Measurements from ENCODE around the gene SCNN1B. TPM values are rescaled to one million over a fixed set of nuclear protein-coding genes. Genes with fewer than 3 reads are reported as not detected.

The SCNN1B gene
- total and polyA plus RNA-seq, 2 of the 13 experiments (the other 11 are each of a cell fraction or from before 2014, with no cell fraction given): not detected

- TF ChIP-seq ZNF609 (CRISPR knock-in tag; IDR thresholded peaks at IDR 0.05; ENCODE audit: borderline replicate concordance): no peak
- TF ChIP-seq ZBTB7A (CRISPR knock-in tag; IDR thresholded peaks at IDR 0.05): no peak
- no peak for TF ChIP-seq RERE (CRISPR knock-in tag; IDR thresholded peaks at IDR 0.05; ENCODE audit: low read depth)
- no peak for TF ChIP-seq ZNF629 (CRISPR knock-in tag; conservative IDR thresholded peaks at IDR 0.05)
- TF ChIP-seq ZNF30 (CRISPR knock-in tag; IDR thresholded peaks at IDR 0.05): no peak
- no peak for TF ChIP-seq PATZ1 (CRISPR knock-in tag; IDR thresholded peaks at IDR 0.05)
- no peak for TF ChIP-seq GTF2F1 (IDR thresholded peaks at IDR 0.05; ENCODE audit: low read length)
- TF ChIP-seq ERF (CRISPR knock-in tag; IDR thresholded peaks at IDR 0.05): 0 out of 2 replicates have a peak, but pooled peaks have one; percentile 1
- TF ChIP-seq DPF2 (CRISPR knock-in tag; IDR thresholded peaks at IDR 0.05; ENCODE audit: borderline replicate concordance, low read depth): no peak
- no peak for TF ChIP-seq REPIN1 (CRISPR knock-in tag; IDR thresholded peaks at IDR 0.05; ENCODE audit: borderline replicate concordance, low read depth)
- no peak for TF ChIP-seq SOX6 (IDR thresholded peaks at IDR 0.05)
- peak; percentile 37 for TF ChIP-seq SOX6 (CRISPR knock-in tag; IDR thresholded peaks at IDR 0.05)
- no peak for TF ChIP-seq AGO1 (IDR thresholded peaks at IDR 0.05; ENCODE audit: low read depth, low read length, poor library complexity, severe bottlenecking)
- no peak for TF ChIP-seq CENPT (CRISPR knock-in tag; IDR thresholded peaks at IDR 0.05; ENCODE audit: low read depth)
- no peak for TF ChIP-seq KLF16 (CRISPR knock-in tag; IDR thresholded peaks at IDR 0.05)
- no peak for TF ChIP-seq FOXJ3 (CRISPR knock-in tag; IDR thresholded peaks at IDR 0.05; ENCODE audit: borderline replicate concordance)
- no peak for TF ChIP-seq ATRX (CRISPR knock-in tag; IDR thresholded peaks at IDR 0.05; ENCODE audit: borderline replicate concordance)
These were observed 32.7 kb upstream of the SCNN1B start (continued) for GRCh38 chr16:23269248-23269953.

Data from HepG2 (cell line).